GM20000 (cell line): ENCODE data around the gene RBM15.

Source experiments
- DNase-seq: peaks from one replicate; pipeline ENCODE4 v3.0.0; 2012; ENCODE audit warnings: low spot score
- TF ChIP-seq, protein P1 (sequence below): IDR thresholded peaks from 2 replicates; pipeline ENCODE4 v1.5.1; 2012; ENCODE audit warnings: mild to moderate bottlenecking, control low read depth; ENCODE audit errors: extremely low read depth, missing control alignments

The RBM15 gene

GRCh38 chr1:110356379-110356778 lies 17.2 kb downstream of the RBM15 start:
- DNase-seq: no peak
- TF ChIP-seq, protein P1, sequence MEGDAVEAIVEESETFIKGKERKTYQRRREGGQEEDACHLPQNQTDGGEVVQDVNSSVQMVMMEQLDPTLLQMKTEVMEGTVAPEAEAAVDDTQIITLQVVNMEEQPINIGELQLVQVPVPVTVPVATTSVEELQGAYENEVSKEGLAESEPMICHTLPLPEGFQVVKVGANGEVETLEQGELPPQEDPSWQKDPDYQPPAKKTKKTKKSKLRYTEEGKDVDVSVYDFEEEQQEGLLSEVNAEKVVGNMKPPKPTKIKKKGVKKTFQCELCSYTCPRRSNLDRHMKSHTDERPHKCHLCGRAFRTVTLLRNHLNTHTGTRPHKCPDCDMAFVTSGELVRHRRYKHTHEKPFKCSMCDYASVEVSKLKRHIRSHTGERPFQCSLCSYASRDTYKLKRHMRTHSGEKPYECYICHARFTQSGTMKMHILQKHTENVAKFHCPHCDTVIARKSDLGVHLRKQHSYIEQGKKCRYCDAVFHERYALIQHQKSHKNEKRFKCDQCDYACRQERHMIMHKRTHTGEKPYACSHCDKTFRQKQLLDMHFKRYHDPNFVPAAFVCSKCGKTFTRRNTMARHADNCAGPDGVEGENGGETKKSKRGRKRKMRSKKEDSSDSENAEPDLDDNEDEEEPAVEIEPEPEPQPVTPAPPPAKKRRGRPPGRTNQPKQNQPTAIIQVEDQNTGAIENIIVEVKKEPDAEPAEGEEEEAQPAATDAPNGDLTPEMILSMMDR: no peak

DNA sequence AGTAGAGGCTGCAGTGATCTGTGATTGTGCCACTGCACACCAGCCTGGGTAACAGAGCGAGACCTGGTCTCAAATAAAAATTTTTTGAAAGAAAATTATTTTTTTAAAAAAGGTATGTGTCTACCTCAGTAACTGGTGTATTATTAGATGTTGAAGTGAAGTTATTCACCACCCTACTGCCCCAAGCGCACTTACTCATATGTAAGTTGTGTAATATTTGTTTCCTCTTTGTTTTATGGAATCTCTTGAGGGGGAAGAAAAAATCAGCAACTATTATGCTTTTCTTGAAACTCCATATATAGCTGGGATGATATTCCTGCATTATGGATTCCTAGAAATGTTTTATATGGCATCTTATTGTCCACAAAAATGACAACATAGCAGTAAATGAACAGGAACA lies 21.3 kb downstream of the RBM15 start:
- TF ChIP-seq, protein P1: no peak
- no peak for DNase-seq

- TF ChIP-seq, protein P1: no peak
- no peak for DNase-seq
Observed at GRCh38 chr1:110361856-110362255, 22.7 kb downstream of the RBM15 start.

GRCh38 chr1:110364221-110364620 lies 25.0 kb downstream of the RBM15 start:
- TF ChIP-seq, protein P1: no peak

DNA sequence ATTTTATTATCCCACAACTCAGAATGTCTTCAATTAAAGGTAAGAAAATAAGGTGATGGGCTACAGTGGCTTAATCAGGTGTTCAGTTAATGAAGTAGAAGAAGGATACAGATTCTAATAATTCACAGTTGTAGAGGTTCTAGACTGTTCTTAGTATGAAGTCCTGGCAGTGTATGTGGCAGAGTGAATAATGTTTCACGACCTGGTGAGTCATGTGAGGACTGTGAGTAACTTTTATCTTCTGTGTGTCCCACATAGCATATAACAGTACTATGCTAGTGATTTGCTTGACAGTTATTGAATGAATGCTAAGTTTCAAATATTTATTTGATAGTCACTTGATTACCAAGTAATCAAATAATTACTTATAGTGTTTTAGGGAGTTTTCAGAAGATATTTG lies 31.6 kb downstream of the RBM15 start:
- TF ChIP-seq, protein P1: no peak
- DNase-seq: no peak

More at GRCh38 chr1:110364221-110364620, 25.0 kb downstream of the RBM15 start:
- no peak for DNase-seq

GRCh38 chr1:110375490-110375889 lies 36.3 kb downstream of the RBM15 start:
- no peak for DNase-seq
- TF ChIP-seq, protein P1: no peak

GRCh38 chr1:110380672-110381283 lies 41.6 kb downstream of the RBM15 start:
- no peak for DNase-seq
- TF ChIP-seq, protein P1: no peak
